B cell (primary cell): ENCODE measurements around the gene GALNT11. TPM values are rescaled to one million over a fixed set of nuclear protein-coding genes. Genes with fewer than 3 reads are reported as not detected.

Experiments used
- ATAC-seq: fragments of 200-7000 bp; cut with Tn5 transposase; one replicate; pipeline ENCODE4 v1.10.0; 2021; ENCODE audit warnings: low read depth, mild to moderate bottlenecking, moderate number of reproducible peaks, moderate library complexity
- CTCF ChIA-PET: fragments of 350-600 bp; sonication (Branson Sonifier 250); formaldehyde crosslinking; loops from one replicate; lab custom pipeline; 2021; ENCODE audit warnings: antibody characterized with exemption, inconsistent platforms; lab: Charles Lee
- POLR2A ChIA-PET: fragments of 350-600 bp; sonication (Branson Sonifier 250); formaldehyde crosslinking; loops from one replicate; lab custom pipeline; 2021; ENCODE audit warnings: antibody characterized with exemption; lab: Charles Lee
- DNase-seq: peaks from one replicate; pipeline ENCODE4 v3.0.0; 2013
- H2AFZ ChIP-seq: 2 replicates; pipeline ENCODE4 v1.6.1; 2012; ENCODE audit warnings: mild to moderate bottlenecking, low read depth, low read length; ENCODE audit not compliant: insufficient read depth, poor library complexity, severe bottlenecking
- H3K27ac ChIP-seq, 2 donors: 1 replicate in 1 of 2; 2 replicates in 1 of 2; pipeline ENCODE4 v1.5.1; 2012 to 2013; ENCODE audit warnings: low read length in 2 of 2, mild to moderate bottlenecking in 2 of 2, moderate library complexity in 1 of 2
- H3K27me3 ChIP-seq, 4 experiments: fragments of 200-600 bp in 1 of 4; sonication (generic) in 1 of 4; replicated peaks in 1 of 4; 1 replicate in 2 of 4; 2 replicates in 2 of 4; pipeline versions ENCODE4 v1.6.1 to v1.7.0; 2013 to 2016; ENCODE audit warnings: low read length in 3 of 4, mild to moderate bottlenecking in 2 of 4, mixed read lengths in 1 of 4, moderate library complexity in 1 of 4; ENCODE audit not compliant: insufficient read depth in 4 of 4, control insufficient read depth in 3 of 4; ENCODE audit errors: control extremely low read depth in 1 of 4
- H3K36me3 ChIP-seq, 2 experiments: replicated peaks in 1 of 2; 1 replicate in 1 of 2; 2 replicates in 1 of 2; pipeline versions ENCODE4 v1.6.1 to v1.7.1; 2013; ENCODE audit warnings: low read length in 1 of 2; ENCODE audit not compliant: insufficient read depth in 2 of 2, control insufficient read depth in 1 of 2; ENCODE audit errors: control extremely low read depth in 1 of 2, extremely low read depth in 1 of 2
- H3K4me1 ChIP-seq, 2 donors: fragments of 200-600 bp in 1 of 2; sonication (generic) in 1 of 2; 1 replicate in 1 of 2; 2 replicates in 1 of 2; pipeline versions ENCODE4 v1.5.1 to v1.6.1; 2013 to 2017; ENCODE audit warnings: low read length in 2 of 2; ENCODE audit not compliant: control insufficient read depth in 2 of 2, insufficient read depth in 2 of 2
- H3K4me2 ChIP-seq: replicated peaks from 2 replicates; pipeline ENCODE3; 2012; ENCODE audit warnings: mild to moderate bottlenecking, low read depth, low read length; ENCODE audit not compliant: poor library complexity, severe bottlenecking
- H3K4me3 ChIP-seq, 5 experiments: fragments of 200-600 bp in 1 of 5; sonication (generic) in 1 of 5; 1 replicate in 3 of 5; 2 replicates in 2 of 5; pipeline versions ENCODE4 v1.5.1 to v1.7.0; 2011 to 2016; ENCODE audit warnings: low read length in 4 of 5, mild to moderate bottlenecking in 4 of 5, low read depth in 2 of 5, control low read depth in 1 of 5, moderate library complexity in 1 of 5; ENCODE audit not compliant: insufficient read depth in 1 of 5; ENCODE audit errors: control extremely low read depth in 1 of 5, extremely low read depth in 1 of 5
- H3K79me2 ChIP-seq: fragments of 200-600 bp; sonication (generic); one replicate; pipeline ENCODE4 v1.6.0; 2016; ENCODE audit warnings: low read length; ENCODE audit not compliant: control insufficient read depth, insufficient read depth
- H3K9ac ChIP-seq: fragments of 200-600 bp; sonication (generic); 2 replicates; pipeline ENCODE4 v1.6.1; 2017; ENCODE audit warnings: mild to moderate bottlenecking, low read length, moderate library complexity
- H3K9me3 ChIP-seq, 3 donors: one replicate each; pipeline versions ENCODE4 v1.6.1 to v1.7.1; 2013; ENCODE audit warnings: low read length in 2 of 3; ENCODE audit not compliant: control insufficient read depth in 2 of 3, insufficient read depth in 1 of 3; ENCODE audit errors: control extremely low read depth in 1 of 3
- H4K20me1 ChIP-seq: 2 replicates; pipeline ENCODE4 v1.6.0; 2012; ENCODE audit warnings: mild to moderate bottlenecking, low read length; ENCODE audit not compliant: insufficient read depth, control insufficient read depth, poor library complexity, severe bottlenecking
- H3K27ac Mint-ChIP-seq: one replicate; pipeline ENCODE4 v1.8.0; 2021; ENCODE audit warnings: mixed read lengths
- H3K27me3 Mint-ChIP-seq: one replicate; pipeline ENCODE4 v1.8.0; 2021; ENCODE audit warnings: mixed read lengths
- H3K4me1 Mint-ChIP-seq: one replicate; pipeline ENCODE4 v1.8.0; 2021; ENCODE audit warnings: mixed read lengths
- H3K4me3 Mint-ChIP-seq: one replicate; pipeline ENCODE4 v1.8.0; 2021; ENCODE audit warnings: mixed read lengths
- H3K9me3 Mint-ChIP-seq: one replicate; pipeline ENCODE4 v1.8.0; 2022; ENCODE audit warnings: mixed read lengths; ENCODE audit not compliant: insufficient read depth
- CTCF ChIP-seq: fragments of 200-600 bp; IDR thresholded peaks from one replicate; pipeline ENCODE4 v1.8.0; 2022; ENCODE audit warnings: antibody characterized with exemption, mild to moderate bottlenecking
- EZH2 ChIP-seq: IDR thresholded peaks from 2 replicates; pipeline ENCODE4 v1.6.1; 2012; ENCODE audit warnings: borderline replicate concordance, low read depth, mild to moderate bottlenecking, moderate library complexity, low read length; ENCODE audit not compliant: insufficient read depth, poor library complexity, severe bottlenecking
- WGBS: methylation state at CpG from one replicate; pipeline ENCODE4 v1.1.5; 2013; ENCODE audit warnings: missing lambda C conversion rate; ENCODE audit not compliant: insufficient coverage; 5-methylcytosine and 5-hydroxymethylcytosine counted together
- intact Hi-C: fragments of 100-400 bp; cut with micrococcal nuclease; formaldehyde crosslinking; loops from one replicate; pipeline ENCODE4 v1.10.0; 2022
- polyA plus RNA-seq: library from polyadenylated mRNA; depleted of rRNA; stranded (reverse); fragments of >200 nt; gene quantifications from 2 replicates; pipeline ENCODE4 v1.2.3, GENCODE V29; 2012
- total RNA-seq, 2 donors: library from RNA; stranded (reverse); fragments of 120-200 nt in 1 of 2; gene quantifications; 1 replicate in 1 of 2; 2 replicates in 1 of 2; pipeline versions ENCODE4 v1.2.3 to v1.2.4, GENCODE V29; 2013 to 2022

The GALNT11 gene
- total and polyA plus RNA-seq, 2 donors (not counting 1 experiment from before 2014, with no cell fraction given), result 13.8 to 14.5 TPM

GRCh38 chr7:152076940-152077933, 51.8 kb downstream of the GALNT11 start:
- Histone ChIP-seq H3K9me3 (no peaks in the 10 kb centered on the region), H4K20me1 (no peaks in the 10 kb centered on the region), H3K36me3 (no peaks in the 10 kb centered on the region), H3K27me3 (no peaks in the 10 kb centered on the region), H3K9ac (no peak overlapping the region), H3K4me3 (no peak overlapping the region), H2AFZ (no peak overlapping the region), H3K79me2 (no peaks in the 10 kb centered on the region), H3K4me1 (peaks cover 7% of the 10 kb centered on the region in 2 donors), H3K27ac (no peak overlapping the region), H3K4me2 (no peak overlapping the region)
- intact Hi-C loops, result no loop called here
- POLR2A ChIA-PET, result no interaction called here
- Mint-ChIP-seq H3K4me1 (peaks cover 28% of the 10 kb centered on the region), H3K27me3 (no peaks in the 10 kb centered on the region), H3K4me3 (no peak overlapping the region), H3K27ac (no peak overlapping the region), H3K9me3 (peaks cover 2% of the 10 kb centered on the region)
- DNase-seq (no peak), ATAC-seq (no peak)
- WGBS, result 100% methylated on average over 3 of the region's 8 CpGs
- TF ChIP-seq CTCF (no peak), EZH2 (no peak)
- CTCF ChIA-PET, result interaction anchor here (0.9 kb wide), 1 partner anchor 8 kb away, joined by 3 read pairs; no protein-coding TSS in a partner anchor

- H2AFZ ChIP-seq, result no peak overlapping the region
- no peak overlapping the region for H3K4me3 Mint-ChIP-seq
- no peaks in the 10 kb centered on the region for H4K20me1 ChIP-seq
- no peaks in the 10 kb centered on the region for H3K27me3 Mint-ChIP-seq
- TF ChIP-seq CTCF (no peak), EZH2 (no peak)
- H3K9me3 Mint-ChIP-seq, result peaks cover 2% of the 10 kb centered on the region
- peaks cover 7% of the 10 kb centered on the region in 2 donors for H3K4me1 ChIP-seq
- no peaks in the 10 kb centered on the region for H3K36me3 ChIP-seq
- no peak overlapping the region for H3K9ac ChIP-seq
- H3K79me2 ChIP-seq, result no peaks in the 10 kb centered on the region
- H3K4me3 ChIP-seq, result no peak overlapping the region
- intact Hi-C loops, result no loop called here
- CTCF ChIA-PET, result no interaction called here
- ATAC-seq (no peak), DNase-seq (no peak)
- H3K9me3 ChIP-seq, result no peaks in the 10 kb centered on the region
- POLR2A ChIA-PET, result no interaction called here
- H3K27ac Mint-ChIP-seq, result no peak overlapping the region
- WGBS, result 100% methylated on average over 5 of the region's 6 CpGs
- H3K27ac ChIP-seq, result no peak overlapping the region
- H3K27me3 ChIP-seq, result no peaks in the 10 kb centered on the region
- peaks cover 28% of the 10 kb centered on the region for H3K4me1 Mint-ChIP-seq
- H3K4me2 ChIP-seq, result no peak overlapping the region
These were observed 52.6 kb downstream of the GALNT11 start for GRCh38 chr7:152078025-152078424.
